GM12878 (cell line): ENCODE results near the gene HEBP2. TPM values are rescaled to one million over a fixed set of nuclear protein-coding genes. Genes with fewer than 3 reads are reported as not detected.

ENCODE experiments used
- ATAC-seq: fragments of 200-7000 bp; cut with Tn5 transposase; 3 replicates; pipeline ENCODE4 v1.9.1; 2020; ENCODE audit warnings: mild to moderate bottlenecking, moderate library complexity
- BruUV-seq: library from RNA; stranded (reverse); fragments of 400-500 nt; replicated peaks from 2 replicates; lab custom pipeline; 2021; lab: Mats Ljungman, UMichigan
- CTCF ChIA-PET: fragments of 300-600 bp; sonication (Branson Sonifier 250); formaldehyde crosslinking; extraction: SDS; loops from one replicate; lab custom pipeline; 2021; ENCODE audit warnings: inconsistent platforms; lab: Yijun Ruan, JAX
- POLR2A ChIA-PET: fragments of 350-600 bp; formaldehyde crosslinking; extraction: SDS; loops from one replicate; lab custom pipeline; 2021; ENCODE audit warnings: inconsistent platforms; lab: Charles Lee
- RAD21 ChIA-PET: fragments of 300-600 bp; sonication (Branson Sonifier 250); formaldehyde crosslinking; loops from one replicate; lab custom pipeline; 2023; ENCODE audit warnings: antibody characterized with exemption; ENCODE audit not compliant: unreplicated experiment; lab: Charles Lee
- SMC1A ChIA-PET: fragments of 300-600 bp; sonication (Branson Sonifier 250); formaldehyde crosslinking; loops from one replicate; lab custom pipeline; 2023; ENCODE audit not compliant: unreplicated experiment, uncharacterized antibody; lab: Charles Lee
- DNase-seq: peaks from one replicate; pipeline ENCODE4 v3.0.0-alpha.2; 2011; ENCODE audit warnings: low read depth, low spot score
- FAIRE-seq: peaks from 3 replicates; lab custom pipeline; 2011; peaks lifted over from hg19 to GRCh38; lab: Jason Lieb, UNC
- H2AFZ ChIP-seq: 2 replicates; pipeline ENCODE4 v1.6.0; 2011; ENCODE audit warnings: low read depth, low read length, control low read depth; ENCODE audit not compliant: control insufficient read depth
- H3K27ac ChIP-seq: 2 replicates; pipeline ENCODE4 v1.5.1; 2011; ENCODE audit warnings: control low read depth; ENCODE audit not compliant: control insufficient read depth, insufficient read depth
- H3K27me3 ChIP-seq, 2 experiments: replicated peaks in 1 of 2; 2 replicates each; pipeline versions ENCODE4 v1.6.0 to v1.6.1; 2011; ENCODE audit warnings: low read length in 1 of 2; ENCODE audit not compliant: control insufficient read depth in 2 of 2, insufficient read depth in 2 of 2
- H3K36me3 ChIP-seq, 2 experiments: 2 replicates each; pipeline ENCODE4 v1.5.1; 2011; ENCODE audit warnings: low read length in 1 of 2; ENCODE audit not compliant: control insufficient read depth in 2 of 2, insufficient read depth in 2 of 2
- H3K4me1 ChIP-seq: 2 replicates; pipeline ENCODE4 v1.6.1; 2011; ENCODE audit warnings: mild to moderate bottlenecking, low read length, moderate library complexity, mixed read lengths; ENCODE audit not compliant: control insufficient read depth, insufficient read depth
- H3K4me2 ChIP-seq: 2 replicates; pipeline ENCODE4 v1.6.0; 2011; ENCODE audit warnings: control low read depth; ENCODE audit not compliant: control insufficient read depth, insufficient read depth
- H3K4me3 ChIP-seq: fragments of 200-600 bp; sonication (generic); 2 replicates; pipeline ENCODE4 v1.5.1; 2016
- H3K79me2 ChIP-seq: 2 replicates; pipeline ENCODE4 v1.6.0; 2011; ENCODE audit warnings: low read length; ENCODE audit not compliant: control insufficient read depth, insufficient read depth
- H3K9ac ChIP-seq: 2 replicates; pipeline ENCODE4 v1.8.0; 2011; ENCODE audit warnings: low read length, control low read depth, mixed read lengths; ENCODE audit not compliant: control insufficient read depth, insufficient read depth
- H3K9me3 ChIP-seq: replicated peaks from 3 replicates; pipeline ENCODE4 v1.5.1; 2011; ENCODE audit warnings: mild to moderate bottlenecking, low read length; ENCODE audit not compliant: control insufficient read depth, insufficient read depth
- H4K20me1 ChIP-seq: 2 replicates; pipeline ENCODE4 v1.6.0; 2011; ENCODE audit not compliant: control insufficient read depth, insufficient read depth
- NRF1 ChIP-seq: conservative IDR thresholded peaks from 2 replicates; pipeline ENCODE4 v1.6.1; 2011; ENCODE audit warnings: mild to moderate bottlenecking, low read depth, low read length, improper control_type of control experiment
- POLR2A ChIP-seq: IDR thresholded peaks from 2 replicates; pipeline ENCODE4 v1.6.1; 2011; ENCODE audit warnings: low read depth, mild to moderate bottlenecking, low read length
- SPI1 ChIP-seq: IDR thresholded peaks from 2 replicates; pipeline ENCODE4 v1.6.1; 2011; ENCODE audit warnings: low read depth, mild to moderate bottlenecking, low read length, moderate library complexity, borderline replicate concordance; ENCODE audit not compliant: insufficient read depth
- SUPT20H ChIP-seq: IDR thresholded peaks from 2 replicates; pipeline ENCODE4 v1.6.1; 2011; ENCODE audit warnings: low read depth, mild to moderate bottlenecking, low read length, moderate library complexity, borderline replicate concordance; ENCODE audit not compliant: control insufficient read depth
- WGBS: methylation state at CpG from one replicate; pipeline ENCODE4 v1.1.6; 2016; ENCODE audit warnings: low lambda C conversion rate; ENCODE audit not compliant: insufficient replicate concordance, insufficient coverage; ENCODE audit errors: missing lambda C conversion rate; 5-methylcytosine and 5-hydroxymethylcytosine counted together
- in situ Hi-C: fragments of 300-500 bp; cut with MboI; formaldehyde crosslinking; loops from 9 replicates; pipeline ENCODE4 v1.14.3; 2018; ENCODE audit warnings: mixed read lengths
- intact Hi-C: fragments of 100-400 bp; cut with micrococcal nuclease; formaldehyde crosslinking; loops from one replicate; pipeline ENCODE4 v1.14.2; 2022; ENCODE audit not compliant: unreplicated experiment
- polyA plus RNA-seq, 11 experiments: library from polyadenylated mRNA; depleted of rRNA in 4 of 11; unstranded in 6 of 11; stranded (reverse) in 5 of 11; fragments of >200 nt; fragmentation: Nextera tagmentation in 4 of 11; fragmentation: Illumina TruSeq in 1 of 11; extraction: Ambion mirVana in 4 of 11; extraction: Trizol in 1 of 11; gene quantifications; 1 replicate in 1 of 11; 2 replicates in 10 of 11; pipeline versions ENCODE4 v1.2.1 to v1.2.3, GENCODE V29; 2011 to 2016; ENCODE audit warnings: inconsistent platforms in 2 of 11, missing spikeins in 2 of 11, low read depth in 1 of 11
- total RNA-seq, 4 experiments: library from RNA; depleted of rRNA in 3 of 4; stranded (reverse); fragments of >200 nt in 3 of 4; fragmentation: Illumina TruSeq in 1 of 4; extraction: Trizol in 1 of 4; gene quantifications; 2 replicates each; pipeline versions ENCODE4 v1.2.1 to v1.2.3, GENCODE V29; 2013 to 2021

HEBP2 gene
- total and polyA plus RNA-seq, 10 of the 15 experiments (the other 5 are each of a cell fraction or from before 2014, with no cell fraction given), result 3.8 to 41.8 (median 16.9) TPM

DNA sequence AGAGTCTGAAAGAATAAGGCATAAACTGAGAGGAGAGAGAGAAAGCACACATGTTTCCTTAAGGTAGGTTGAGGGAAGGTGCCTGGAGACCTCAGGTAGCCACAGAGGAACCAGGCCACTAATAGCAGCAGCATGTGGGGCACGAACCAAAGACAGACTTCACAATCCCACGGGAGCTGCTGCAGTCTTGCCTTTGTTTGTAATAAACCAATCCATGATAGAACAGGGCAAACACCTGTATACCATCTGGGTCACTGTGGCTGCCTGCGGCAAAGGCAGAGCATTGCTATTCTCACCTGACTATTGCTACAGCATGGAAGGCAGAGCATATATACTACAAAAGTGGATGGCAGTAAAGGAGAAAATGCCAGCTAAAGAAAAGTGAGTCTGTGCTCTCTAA is 36.3 kb downstream of the HEBP2 start:
- Histone ChIP-seq H3K4me1 (no peaks in the 10 kb centered on the region), H4K20me1 (no peaks in the 10 kb centered on the region), H3K36me3 (no peaks in the 10 kb centered on the region; a peak in 1 of 4 replicates), H3K4me3 (no peak overlapping the region), H3K79me2 (no peaks in the 10 kb centered on the region)
- intact Hi-C loops, result no loop called here
- RAD21 ChIA-PET, result interaction anchor here (1.2 to 2.8 kb wide), 2 partner anchors 64 to 68 kb away, joined by 3 to 11 read pairs; no protein-coding TSS in a partner anchor
- FAIRE-seq, result no peak
- no peak for TF ChIP-seq SUPT20H
- TF ChIP-seq POLR2A, result no peak
- TF ChIP-seq, all 136 proteins: peak for 0
- no peaks in the 10 kb centered on the region for H3K9me3 ChIP-seq
- H3K9ac ChIP-seq, result no peak overlapping the region
- H3K4me2 ChIP-seq, result no peak overlapping the region
- H3K27ac ChIP-seq, result no peak overlapping the region
- DNase-seq (no peak), ATAC-seq (no peak)
- ChIA-PET SMC1A (interaction anchor here (1.0 to 2.6 kb wide), 5 partner anchors 11 to 60 kb away, joined by 3 to 11 read pairs (median 6); no protein-coding TSS in a partner anchor), POLR2A (no interaction called here), CTCF (interaction anchor here (1.2 to 3.5 kb wide), 3 partner anchors 12 to 68 kb away, joined by 3 to 26 read pairs (median 24); no protein-coding TSS in a partner anchor)
- no peaks in the 10 kb centered on the region for H3K27me3 ChIP-seq
- no peak overlapping the region for H2AFZ ChIP-seq
- WGBS, result 31% methylated on average over 3 of the region's 3 CpGs
- BruUV-seq, result no TSS peak
- in situ Hi-C loops, result no loop called here

DNA sequence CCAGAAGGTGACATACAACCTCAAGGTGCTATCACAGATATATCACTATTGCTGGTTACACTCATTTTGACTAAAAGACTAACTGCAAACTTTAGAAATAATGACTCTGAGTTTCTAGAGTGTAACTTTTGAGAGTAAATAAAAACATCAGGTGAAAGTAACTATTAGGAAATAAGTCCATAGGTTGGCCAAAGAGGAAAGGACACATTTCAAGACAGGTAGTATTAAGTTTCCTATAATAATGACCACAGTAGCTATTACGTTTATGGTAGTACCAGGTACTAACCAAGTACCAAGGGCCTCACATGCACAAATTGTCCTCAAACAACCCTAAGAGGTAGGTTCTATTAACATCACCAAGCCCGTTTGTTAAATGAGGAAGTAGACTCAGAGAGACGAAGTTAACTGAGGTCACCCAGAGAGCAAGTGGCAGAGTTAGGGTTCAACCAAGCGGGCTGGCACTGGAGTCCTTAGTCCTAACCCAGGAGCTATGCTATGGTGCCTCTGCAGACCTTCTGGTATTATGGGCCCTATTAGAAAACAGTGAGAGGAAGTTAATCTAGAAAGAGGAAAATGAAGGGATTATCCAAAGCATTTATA is 36.8 kb downstream of the HEBP2 start:
- TF ChIP-seq NRF1 (no peak), SPI1 (peak; percentile 33; the same call in 1 of the 2 replicates)
- TF ChIP-seq, all 136 proteins: peak for 1
- WGBS, result 16% methylated on average over 4 of the region's 4 CpGs
- in situ Hi-C loops, result no loop called here
- no peaks in the 10 kb centered on the region for H4K20me1 ChIP-seq
- no peak overlapping the region for H2AFZ ChIP-seq
- ChIA-PET POLR2A (interaction anchor here (0.7 kb wide), 1 partner anchor 83 kb away, joined by 3 read pairs; no protein-coding TSS in a partner anchor), SMC1A (interaction anchor here (0.6 to 2.6 kb wide), 11 partner anchors 11 to 327 kb away, joined by 3 to 11 read pairs (median 4); no protein-coding TSS in a partner anchor), RAD21 (interaction anchor here (0.8 to 2.8 kb wide), 2 partner anchors 68 to 82 kb away, joined by 3 to 11 read pairs; no protein-coding TSS in a partner anchor), CTCF (interaction anchor here (0.9 to 3.5 kb wide), 6 partner anchors 10 to 68 kb away, joined by 3 to 26 read pairs (median 4); no protein-coding TSS in a partner anchor)
- H3K27ac ChIP-seq, result no peak overlapping the region
- DNase-seq, result no peak
- BruUV-seq, result no TSS peak
- no peaks in the 10 kb centered on the region for H3K9me3 ChIP-seq
- H3K9ac ChIP-seq, result no peak overlapping the region
- H3K4me1 ChIP-seq, result no peaks in the 10 kb centered on the region
- intact Hi-C loops, result no loop called here
- H3K4me2 ChIP-seq, result no peak overlapping the region
- no peak overlapping the region for H3K4me3 ChIP-seq
- ATAC-seq, result peak; percentile 62
- no peak for FAIRE-seq
- no peaks in the 10 kb centered on the region for H3K27me3 ChIP-seq
- H3K36me3 ChIP-seq, result no peaks in the 10 kb centered on the region; a peak in 1 of 4 replicates
- H3K79me2 ChIP-seq, result no peaks in the 10 kb centered on the region
